IMR-90 (cell line): ENCODE measurements around the gene DBH. TPM values are rescaled to one million over a fixed set of nuclear protein-coding genes. Genes with fewer than 3 reads are reported as not detected.

Source experiments
- ATAC-seq: fragments of 200-7000 bp; cut with Tn5 transposase; 2 replicates; pipeline ENCODE4 v1.9.1; 2020; ENCODE audit warnings: low read depth, mild to moderate bottlenecking, moderate library complexity
- BruUV-seq: library from RNA; stranded (reverse); fragments of 400-500 nt; replicated peaks from 2 replicates; lab custom pipeline; 2021; lab: Mats Ljungman, UMichigan
- CTCF ChIA-PET: fragments of 300-600 bp; formaldehyde crosslinking; extraction: SDS; loops from one replicate; lab custom pipeline; 2021; ENCODE audit warnings: antibody characterized with exemption; lab: Yijun Ruan, JAX
- POLR2A ChIA-PET: fragments of 300-600 bp; sonication (Branson Sonifier 250); formaldehyde crosslinking; loops from one replicate; lab custom pipeline; 2022; ENCODE audit warnings: antibody characterized with exemption; ENCODE audit not compliant: unreplicated experiment; lab: Charles Lee
- DNase-seq: peaks from one replicate; pipeline ENCODE4 v3.0.0; 2013
- H2AFZ ChIP-seq: replicated peaks from 2 replicates; pipeline ENCODE3; 2013; ENCODE audit warnings: low read length, mild to moderate bottlenecking; ENCODE audit not compliant: poor library complexity
- H2AK5ac ChIP-seq: 2 replicates; pipeline ENCODE4 v1.6.1; 2013; ENCODE audit warnings: low read depth, low read length, inconsistent platforms
- H2AK9ac ChIP-seq: replicated peaks from 2 replicates; pipeline ENCODE3; 2013; ENCODE audit warnings: mild to moderate bottlenecking, low read depth, low read length, moderate library complexity; ENCODE audit not compliant: poor library complexity
- H2BK120ac ChIP-seq: 2 replicates; pipeline ENCODE4 v1.6.1; 2013; ENCODE audit warnings: low read depth, low read length, inconsistent platforms
- H2BK15ac ChIP-seq: 3 replicates; pipeline ENCODE4 v1.6.1; 2013; ENCODE audit warnings: low read depth, low read length, inconsistent platforms
- H2BK20ac ChIP-seq: 2 replicates; pipeline ENCODE4 v1.6.1; 2013; ENCODE audit warnings: low read depth, mild to moderate bottlenecking, inconsistent platforms, low read length, moderate library complexity
- H2BK5ac ChIP-seq: 2 replicates; pipeline ENCODE4 v1.6.1; 2013; ENCODE audit warnings: mild to moderate bottlenecking, low read depth, low read length, inconsistent platforms; ENCODE audit not compliant: poor library complexity, severe bottlenecking
- H3K14ac ChIP-seq: replicated peaks from 2 replicates; pipeline ENCODE4 v1.6.1; 2013; ENCODE audit warnings: low read depth, low read length, inconsistent platforms
- H3K18ac ChIP-seq: 2 replicates; pipeline ENCODE4 v1.6.1; 2013; ENCODE audit warnings: low read depth, low read length, control low read depth
- H3K23ac ChIP-seq: 2 replicates; pipeline ENCODE4 v1.6.1; 2013; ENCODE audit warnings: low read depth, low read length, inconsistent platforms
- H3K27ac ChIP-seq: 2 replicates; pipeline ENCODE4 v1.5.1; 2013; ENCODE audit warnings: mild to moderate bottlenecking, control low read depth, low read length; ENCODE audit not compliant: insufficient read depth
- H3K27me3 ChIP-seq: 2 replicates; pipeline ENCODE4 v1.6.1; 2013; ENCODE audit warnings: low read length; ENCODE audit not compliant: control insufficient read depth, insufficient read depth
- H3K36me3 ChIP-seq: 2 replicates; pipeline ENCODE4 v1.6.1; 2013; ENCODE audit warnings: low read length, mixed read lengths; ENCODE audit not compliant: control insufficient read depth, insufficient read depth
- H3K4ac ChIP-seq: 2 replicates; pipeline ENCODE4 v1.6.1; 2013; ENCODE audit warnings: low read depth, low read length, inconsistent platforms
- H3K4me1 ChIP-seq: 2 replicates; pipeline ENCODE4 v1.6.1; 2013; ENCODE audit warnings: low read length, mixed read lengths; ENCODE audit not compliant: control insufficient read depth, insufficient read depth
- H3K4me2 ChIP-seq: 2 replicates; pipeline ENCODE4 v1.6.1; 2013; ENCODE audit warnings: low read depth, mild to moderate bottlenecking, control low read depth, low read length, moderate library complexity
- H3K4me3 ChIP-seq: 2 replicates; pipeline ENCODE4 v1.5.1; 2013; ENCODE audit warnings: low read depth, mild to moderate bottlenecking, control low read depth, low read length, moderate library complexity; ENCODE audit not compliant: insufficient read depth
- H3K56ac ChIP-seq: 2 replicates; pipeline ENCODE4 v1.6.1; 2013; ENCODE audit warnings: low read length, inconsistent platforms; ENCODE audit not compliant: insufficient read depth; ENCODE audit errors: extremely low read depth
- H3K79me1 ChIP-seq, 2 experiments: 2 replicates each; pipeline ENCODE4 v1.6.1; 2013; ENCODE audit warnings: low read length in 2 of 2, inconsistent platforms in 1 of 2, low read depth in 1 of 2
- H3K9ac ChIP-seq: 2 replicates; pipeline ENCODE4 v1.6.1; 2013; ENCODE audit warnings: low read depth, low read length, control low read depth
- H3K9me1 ChIP-seq: 2 replicates; pipeline ENCODE4 v1.6.1; 2013; ENCODE audit warnings: low read length, inconsistent platforms; ENCODE audit not compliant: insufficient read depth
- H3K9me3 ChIP-seq: 2 replicates; pipeline ENCODE4 v1.6.1; 2013; ENCODE audit warnings: low read length; ENCODE audit not compliant: control insufficient read depth, insufficient read depth
- H4K20me1 ChIP-seq: 2 replicates; pipeline ENCODE4 v1.6.1; 2013; ENCODE audit warnings: low read length, inconsistent platforms; ENCODE audit not compliant: insufficient read depth
- H4K5ac ChIP-seq: 2 replicates; pipeline ENCODE4 v1.6.1; 2013; ENCODE audit warnings: mild to moderate bottlenecking, low read depth, low read length, control low read depth
- H4K8ac ChIP-seq, 2 experiments: 2 replicates each; pipeline ENCODE4 v1.6.1; 2013; ENCODE audit warnings: low read depth in 2 of 2, low read length in 2 of 2, control low read depth in 1 of 2, inconsistent platforms in 1 of 2
- H4K91ac ChIP-seq: 2 replicates; pipeline ENCODE4 v1.6.1; 2013; ENCODE audit warnings: low read depth, low read length, inconsistent platforms; ENCODE audit not compliant: insufficient read depth
- BHLHE40 ChIP-seq: fragments of 150-350 bp; IDR thresholded peaks from 2 replicates; pipeline ENCODE4 v1.6.1; 2016; ENCODE audit warnings: mild to moderate bottlenecking, low read depth, low read length
- ELK1 ChIP-seq: fragments of 150-350 bp; IDR thresholded peaks from 2 replicates; pipeline ENCODE4 v1.6.1; 2016; ENCODE audit warnings: low read depth, mild to moderate bottlenecking, low read length, moderate library complexity, borderline replicate concordance
- RAD21 ChIP-seq: IDR thresholded peaks from 2 replicates; pipeline ENCODE4 v1.6.1; 2012; ENCODE audit warnings: low read length, improper control_type of control experiment
- RFX5 ChIP-seq: IDR thresholded peaks from 2 replicates; pipeline ENCODE4 v1.8.0; 2012; ENCODE audit warnings: low read depth, mild to moderate bottlenecking, low read length, moderate library complexity
- WGBS, 2 experiments: methylation state at CpG; one replicate each; pipeline versions ENCODE4 v1.1.5 to v1.1.7; 2013; ENCODE audit warnings: missing lambda C conversion rate in 2 of 2; ENCODE audit not compliant: insufficient read length in 1 of 2; ENCODE audit errors: extremely low coverage in 2 of 2; 5-methylcytosine and 5-hydroxymethylcytosine counted together
- dilution Hi-C: fragments of 300-500 bp; cut with HindIII; formaldehyde crosslinking; loops from one replicate; pipeline ENCODE4 v1.14.3; 2018; ENCODE audit warnings: low sequenced_read_pairs; ENCODE audit not compliant: unreplicated experiment
- in situ Hi-C: fragments of 300-500 bp; cut with MboI; formaldehyde crosslinking; loops from 3 replicates; pipeline ENCODE4 v1.14.3; 2019; ENCODE audit warnings: low sequenced_read_pairs, inconsistent platforms, mixed read lengths
- intact Hi-C: fragments of 100-400 bp; cut with micrococcal nuclease; formaldehyde crosslinking; loops from 2 replicates; pipeline ENCODE4 v1.10.0; 2022
- polyA plus RNA-seq, 3 experiments: library from polyadenylated mRNA; depleted of rRNA; stranded (reverse); fragments of >200 nt; gene quantifications; 2 replicates each; pipeline ENCODE4 v1.2.3, GENCODE V29; 2012; ENCODE audit warnings: low replicate concordance in 1 of 3
- total RNA-seq: library from RNA; depleted of rRNA; stranded (reverse); fragments of >200 nt; gene quantifications from 2 replicates; pipeline ENCODE4 v1.2.3, GENCODE V29; 2012
- TF ChIP-seq, protein P1 (sequence below): fragments of 150-350 bp; IDR thresholded peaks from 2 replicates; pipeline ENCODE4 v1.6.1; 2017; ENCODE audit warnings: mild to moderate bottlenecking, antibody characterized with exemption, low read length, low read depth

DBH gene
- total and polyA plus RNA-seq, 2 of the 4 experiments (the other 2 are of a cell fraction): not detected

DNA sequence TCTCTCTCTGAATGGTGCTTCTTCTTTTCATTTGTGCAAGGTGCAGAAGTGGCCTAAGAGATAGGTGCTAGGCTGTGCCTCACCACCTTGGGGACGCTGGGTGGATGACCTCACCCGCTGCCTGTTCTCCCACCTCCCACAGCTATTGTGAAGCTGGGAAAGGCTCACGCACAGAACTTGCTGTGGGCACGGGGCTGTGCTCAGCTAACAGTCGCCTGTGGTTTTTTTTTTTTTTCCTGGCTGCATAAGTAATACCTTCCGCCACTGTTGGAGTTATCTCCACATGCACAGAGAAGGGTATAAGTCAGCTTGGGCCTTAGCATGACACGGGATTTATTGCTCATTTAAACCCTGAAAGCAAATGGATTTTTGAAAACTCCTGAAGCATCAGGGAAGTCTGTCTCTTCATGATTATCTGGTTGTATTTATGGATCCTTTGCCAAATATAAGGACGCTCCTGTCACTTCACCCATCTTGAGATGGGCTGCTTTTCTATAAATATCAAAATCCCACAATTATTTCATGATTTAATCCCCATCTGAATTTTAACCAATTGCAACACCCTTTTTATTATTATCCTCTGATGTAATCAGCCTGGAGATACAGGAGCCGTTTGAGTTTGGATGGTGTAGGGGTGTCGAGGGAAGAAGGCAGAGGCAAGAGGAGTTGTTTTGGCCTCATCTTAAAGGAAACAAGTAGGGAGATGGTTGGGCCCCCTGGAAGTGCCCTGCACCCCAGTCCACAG, 9.0 kb downstream of the DBH start:
- no peak overlapping the region for H3K4me3 ChIP-seq
- BruUV-seq: no TSS peak
- no peak overlapping the region for H2BK15ac ChIP-seq
- no peak overlapping the region for H4K5ac ChIP-seq
- H2BK5ac ChIP-seq: no peak overlapping the region
- no peak overlapping the region for H2BK120ac ChIP-seq
- no peak overlapping the region for H3K14ac ChIP-seq
- H4K91ac ChIP-seq: no peak overlapping the region
- no peak overlapping the region for H3K23ac ChIP-seq
- no peak overlapping the region for H3K9ac ChIP-seq
- no peak for TF ChIP-seq BHLHE40
- TF ChIP-seq RAD21: no peak
- TF ChIP-seq, protein P1, sequence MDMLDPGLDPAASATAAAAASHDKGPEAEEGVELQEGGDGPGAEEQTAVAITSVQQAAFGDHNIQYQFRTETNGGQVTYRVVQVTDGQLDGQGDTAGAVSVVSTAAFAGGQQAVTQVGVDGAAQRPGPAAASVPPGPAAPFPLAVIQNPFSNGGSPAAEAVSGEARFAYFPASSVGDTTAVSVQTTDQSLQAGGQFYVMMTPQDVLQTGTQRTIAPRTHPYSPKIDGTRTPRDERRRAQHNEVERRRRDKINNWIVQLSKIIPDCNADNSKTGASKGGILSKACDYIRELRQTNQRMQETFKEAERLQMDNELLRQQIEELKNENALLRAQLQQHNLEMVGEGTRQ: no peak
- no peak for TF ChIP-seq ELK1
- no peak for TF ChIP-seq RFX5
- intact Hi-C loops: no loop called here
- ATAC-seq (no peak), DNase-seq (no peak)
- no peak overlapping the region for H2BK20ac ChIP-seq
- dilution Hi-C loops: no loop called here
- no peak overlapping the region for H2AFZ ChIP-seq
- H3K18ac ChIP-seq: no peak overlapping the region
- no CpG with 5 or more reads among the region's 10 CpGs for WGBS, 2 experiments
- POLR2A ChIA-PET: no interaction called here
- H3K27ac ChIP-seq: no peak overlapping the region
- H3K9me1 ChIP-seq: no peaks in the 10 kb centered on the region
- H3K4me1 ChIP-seq: no peaks in the 10 kb centered on the region
- H3K4me2 ChIP-seq: no peak overlapping the region
- H4K20me1 ChIP-seq: no peaks in the 10 kb centered on the region
- H3K79me1 ChIP-seq: no peaks in the 10 kb centered on the region
- H3K27me3 ChIP-seq: peaks cover 46% of the 10 kb centered on the region
- H3K56ac ChIP-seq: no peak overlapping the region
- CTCF ChIA-PET: interaction anchor here (0.5 kb wide), 1 partner anchor 781 kb away, joined by 4 read pairs; no protein-coding TSS in a partner anchor
- H3K36me3 ChIP-seq: no peaks in the 10 kb centered on the region
- no peak overlapping the region for H2AK5ac ChIP-seq
- H3K9me3 ChIP-seq: no peaks in the 10 kb centered on the region
- no peak overlapping the region for H2AK9ac ChIP-seq
- no peak overlapping the region for H3K4ac ChIP-seq
- in situ Hi-C loops: no loop called here
- H4K8ac ChIP-seq: no peak overlapping the region
